Fibroblast of skin of back (primary cell): ENCODE data around the gene GAGE10.
A peak's percentile ranks its signal among the peaks of the same experiment; 100 is the strongest.
"Not testable (repeated sequence)": the region's sequence is repeated elsewhere in the genome, so short reads cannot be mapped to it uniquely, and the experiment has no call there.

Experiments used
- DNase-seq: peaks from one replicate; pipeline ENCODE4 v3.0.0-alpha.2; 2013

Gene GAGE10

DNA sequence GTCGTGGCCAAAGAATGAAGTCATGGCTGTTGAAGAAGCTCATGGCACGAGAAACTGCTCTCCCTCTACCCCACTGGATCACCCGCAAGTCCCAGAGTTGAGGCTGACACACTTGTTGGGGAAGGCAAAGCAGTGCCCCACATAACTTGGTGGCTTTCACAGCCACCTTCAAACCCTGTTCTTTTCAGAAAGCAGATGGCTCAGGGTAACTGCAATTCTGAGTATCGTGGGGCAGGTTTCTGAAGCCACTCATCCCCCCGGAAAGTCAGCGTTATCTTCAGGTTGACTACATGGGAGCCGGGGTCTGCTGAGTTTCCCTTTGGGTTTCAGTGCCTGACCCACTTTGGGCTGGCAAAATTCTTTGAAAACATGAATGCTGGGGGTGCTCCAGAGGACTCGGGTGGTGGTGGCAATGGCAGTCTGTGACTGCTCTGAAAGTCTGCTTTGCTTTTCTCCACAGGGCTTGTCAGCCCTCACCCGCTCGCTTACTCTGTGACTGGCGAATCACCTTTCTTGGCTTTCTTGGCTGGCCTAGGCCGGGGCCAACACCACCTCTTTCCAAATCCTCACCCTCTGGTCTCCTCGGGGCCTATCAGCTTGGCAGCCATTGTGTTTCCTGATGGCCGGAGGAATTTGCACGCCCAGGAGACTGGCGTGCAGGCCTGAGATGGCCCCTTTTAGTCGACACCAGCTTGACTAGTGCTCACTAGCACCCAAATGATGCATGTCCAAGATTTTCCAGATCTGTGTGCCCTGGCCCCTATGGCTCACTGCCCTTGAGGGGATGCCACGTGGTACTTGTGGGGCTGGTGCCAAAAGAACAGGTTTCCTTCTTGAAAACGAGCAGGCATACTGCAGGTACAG, 26.5 kb upstream of the GAGE10 start:
- DNase-seq, result no peak

DNA sequence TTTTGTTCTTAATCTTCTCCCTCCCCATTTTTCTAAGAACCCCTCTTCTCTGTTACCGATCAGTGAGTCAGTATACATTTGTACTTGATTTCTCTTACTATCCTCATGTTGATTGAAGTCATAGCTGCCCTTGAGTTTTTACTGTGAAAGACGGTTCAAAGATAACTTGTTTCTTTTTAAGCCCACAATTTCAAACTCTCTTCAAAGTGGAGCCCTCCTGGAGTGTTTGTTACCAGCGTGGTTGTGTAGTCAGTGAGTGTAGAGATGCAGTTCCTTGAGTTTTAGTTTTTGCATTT, 26.0 kb upstream of the GAGE10 start:
- DNase-seq, result no peak

DNA sequence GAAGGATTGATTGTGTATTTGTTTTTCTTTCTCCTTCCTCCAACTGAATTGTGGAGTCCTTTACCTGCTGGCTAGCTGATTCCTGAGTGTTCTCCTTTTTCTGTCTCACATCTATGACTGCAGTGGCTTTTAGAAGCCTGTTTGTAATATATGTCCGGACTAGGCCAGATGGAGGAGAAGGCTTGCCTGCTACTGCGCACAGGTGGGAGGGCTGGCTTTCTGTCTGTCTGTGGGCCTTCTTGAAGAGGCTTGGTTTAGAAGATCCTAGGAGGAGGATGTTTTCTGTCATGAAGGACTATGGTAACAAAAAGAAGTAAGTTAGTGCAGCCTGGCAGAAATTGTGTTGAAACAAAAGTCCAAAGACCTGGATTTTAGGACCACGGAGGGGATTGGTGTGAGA, 25.4 kb upstream of the GAGE10 start:
- DNase-seq, result no peak

- DNase-seq, result peak; percentile 15
Measured at GRCh38 chrX:49282647-49283011, 20.8 kb upstream of the GAGE10 start.

- no peak for DNase-seq
Measured at GRCh38 chrX:49284212-49284611, 19.2 kb upstream of the GAGE10 start.

DNA sequence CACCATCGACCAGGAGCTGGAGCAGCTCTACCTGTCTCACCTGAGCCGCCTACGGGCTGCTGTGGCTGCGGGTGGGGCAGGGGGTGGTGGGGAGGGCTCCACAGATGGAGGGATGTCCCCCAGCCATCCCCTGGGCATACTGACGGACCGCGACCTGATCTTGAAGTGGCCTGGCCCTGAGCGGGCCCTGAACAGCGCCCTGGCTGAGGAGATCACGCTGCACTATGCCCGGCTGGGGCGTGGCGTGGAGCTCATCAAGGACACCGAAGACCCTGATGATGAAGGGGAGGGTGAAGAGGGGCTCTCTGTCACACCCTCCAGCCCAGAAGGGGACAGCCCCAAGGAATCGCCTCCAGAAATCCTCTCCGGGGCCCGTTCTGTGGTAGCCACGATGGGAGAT, 17.3 kb upstream of the GAGE10 start:
- DNase-seq, result no peak

- DNase-seq, result no peak
Measured at GRCh38 chrX:49286581-49286980, 16.9 kb upstream of the GAGE10 start.

DNA sequence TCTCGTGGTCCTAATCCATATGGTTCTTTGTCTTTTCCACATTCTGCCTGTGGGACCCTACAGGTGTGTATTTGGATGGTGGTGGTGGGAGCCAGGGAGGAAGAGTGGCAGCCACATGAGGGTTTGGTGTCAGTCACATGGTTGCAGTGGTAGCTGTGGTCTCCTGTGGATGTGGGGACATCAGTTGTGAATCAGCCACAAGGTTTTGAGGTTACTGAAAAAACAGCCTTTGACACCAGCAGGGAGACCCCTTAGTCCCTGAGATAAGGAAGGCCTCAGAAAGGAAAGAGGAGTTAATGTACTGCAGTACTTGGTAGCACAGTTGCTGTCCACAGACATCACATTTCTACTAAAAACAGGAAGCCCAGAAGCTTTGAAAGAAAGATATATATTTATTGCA, 15.8 kb upstream of the GAGE10 start:
- no peak for DNase-seq

DNA sequence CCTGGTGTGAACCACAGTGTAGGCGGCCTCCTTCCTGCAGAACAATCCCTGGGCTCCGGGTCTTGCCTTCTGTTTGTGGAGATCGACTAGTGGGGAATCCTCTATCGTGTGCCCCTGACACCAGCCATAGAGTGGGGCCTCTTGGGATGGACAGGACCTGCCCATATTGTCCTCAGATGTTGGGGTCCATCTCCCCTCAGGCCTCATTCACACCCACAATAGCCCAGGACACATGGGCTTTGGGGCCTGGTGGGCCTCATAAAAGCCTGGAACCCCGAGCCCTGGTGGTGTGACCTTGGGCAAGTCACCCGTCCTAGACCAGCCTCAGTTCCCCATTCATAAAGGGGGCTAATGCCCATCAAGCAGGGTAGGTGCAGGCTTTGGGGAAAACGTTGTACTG, 13.2 kb upstream of the GAGE10 start:
- no peak for DNase-seq

DNA sequence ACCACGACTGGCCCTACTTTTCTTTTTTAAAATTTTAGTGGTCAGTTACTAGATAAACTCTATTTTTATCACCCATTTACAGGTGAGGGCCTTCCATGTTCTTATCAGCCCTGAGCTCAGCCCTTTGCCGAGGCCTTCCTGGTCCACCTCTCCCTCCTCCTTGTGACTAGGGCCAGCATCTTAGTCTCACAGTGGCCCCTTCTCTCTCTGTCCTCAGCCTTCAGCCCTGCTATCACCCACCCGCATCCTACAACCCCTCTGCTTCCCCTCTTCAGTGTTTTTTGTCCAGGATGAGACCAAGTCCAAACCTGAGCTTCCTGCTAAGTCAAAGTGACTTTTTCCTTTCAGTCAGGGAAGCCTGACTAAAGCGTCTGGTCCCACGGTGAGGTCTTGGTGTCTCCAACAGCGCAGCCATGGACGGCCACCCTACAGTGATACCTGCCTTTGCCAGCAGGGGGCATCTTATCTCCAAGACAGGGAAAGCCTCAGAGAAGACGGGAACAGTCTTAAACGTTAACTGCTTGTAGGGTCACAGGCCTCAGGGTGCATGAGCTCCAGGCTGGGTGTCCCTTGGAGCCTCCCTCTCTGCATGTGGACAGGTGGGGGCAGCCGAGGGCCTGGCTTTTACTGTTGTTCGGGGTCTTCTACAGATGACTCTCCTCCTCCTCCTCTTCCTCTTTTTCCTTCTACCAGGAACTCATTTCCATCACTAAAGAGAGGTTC, 11.7 kb upstream of the GAGE10 start:
- DNase-seq, result peak; percentile 42

- no peak for DNase-seq
Measured at GRCh38 chrX:49292400-49293362, 10.8 kb upstream of the GAGE10 start.

DNA sequence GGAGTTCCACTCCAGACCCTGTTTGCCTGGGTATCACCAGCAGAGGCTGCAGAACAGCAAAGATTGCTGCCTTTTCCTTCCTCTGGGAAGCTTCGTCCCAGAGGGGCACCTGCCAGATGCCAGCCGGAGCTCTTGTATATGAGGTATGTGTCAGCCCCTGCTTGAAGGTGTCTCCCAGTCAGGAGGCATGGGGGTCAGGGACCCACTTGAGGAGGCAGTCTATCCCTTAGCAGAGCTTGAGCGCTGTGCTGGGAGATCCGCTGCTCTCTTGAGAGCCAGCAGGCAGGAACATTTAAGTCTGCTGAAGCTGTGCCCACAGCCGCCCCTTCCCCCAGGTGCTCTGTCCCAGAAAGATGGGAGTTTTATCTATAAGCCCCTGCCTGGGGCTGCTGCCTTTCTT, 4.2 kb upstream of the GAGE10 start:
- DNase-seq, result not testable (repeated sequence)

DNA sequence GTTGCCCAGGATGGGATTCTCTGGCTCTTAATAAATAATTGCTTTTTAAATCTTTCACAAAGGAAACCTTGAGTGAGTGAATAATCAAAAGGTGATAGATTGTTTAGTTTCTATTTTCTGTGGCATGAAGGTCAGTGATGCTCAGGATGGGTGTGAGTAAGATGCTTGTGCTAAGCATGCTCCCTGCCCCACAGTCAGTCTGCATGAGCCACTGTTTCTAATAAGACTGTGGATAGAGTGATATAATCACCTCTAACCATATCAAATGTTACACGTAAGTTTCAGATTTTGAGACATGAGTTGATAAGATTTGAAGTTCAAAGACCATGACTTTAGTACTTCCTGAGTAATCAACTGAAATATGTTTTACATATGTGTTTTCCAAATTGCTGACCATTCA, 2.7 kb upstream of the GAGE10 start:
- DNase-seq, result no peak

GRCh38 chrX:49307775-49308174, 4.3 kb downstream of the GAGE10 start:
- not testable (repeated sequence) for DNase-seq

- DNase-seq, result peak; percentile 6
Measured at GRCh38 chrX:49308604-49309269, 5.3 kb downstream of the GAGE10 start.

GRCh38 chrX:49309401-49309981, 6.0 kb downstream of the GAGE10 start:
- peak; percentile 20 for DNase-seq

- no peak for DNase-seq
Measured at GRCh38 chrX:49310371-49310770, 6.9 kb downstream of the GAGE10 start.

GRCh38 chrX:49312176-49312575, 8.7 kb downstream of the GAGE10 start:
- no peak for DNase-seq

- DNase-seq, result no peak
Measured at GRCh38 chrX:49316085-49316484, 12.6 kb downstream of the GAGE10 start.

DNA sequence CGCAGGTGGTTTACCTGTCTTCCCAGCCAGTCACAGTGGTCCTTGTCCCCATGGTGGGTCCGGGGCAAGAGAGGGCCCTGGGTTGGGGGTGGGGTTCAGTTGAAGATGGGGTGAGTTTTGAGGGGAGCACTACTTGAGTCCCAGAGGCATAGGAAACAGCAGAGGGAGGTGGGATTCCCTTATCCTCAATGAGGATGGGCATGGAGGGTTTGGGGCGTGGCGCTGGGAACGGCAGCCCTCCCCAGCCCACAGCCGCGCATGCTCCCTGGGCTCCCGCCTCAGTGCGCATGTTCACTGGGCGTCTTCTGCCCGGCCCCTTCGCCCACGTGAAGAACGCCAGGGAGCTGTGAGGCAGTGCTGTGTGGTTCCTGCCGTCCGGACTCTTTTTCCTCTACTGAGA, 18.3 kb downstream of the GAGE10 start, which contains the start of gene GAGE12J:
Gene GAGE12J (plus strand): TSS at position 301 of the 400 bp plus-strand sequence. CDS start 1,157 bp downstream, outside the sequence.
- not testable (repeated sequence) for DNase-seq

GRCh38 chrX:49322266-49322665, 18.8 kb downstream of the GAGE10 start:
- not testable (repeated sequence) for DNase-seq

DNA sequence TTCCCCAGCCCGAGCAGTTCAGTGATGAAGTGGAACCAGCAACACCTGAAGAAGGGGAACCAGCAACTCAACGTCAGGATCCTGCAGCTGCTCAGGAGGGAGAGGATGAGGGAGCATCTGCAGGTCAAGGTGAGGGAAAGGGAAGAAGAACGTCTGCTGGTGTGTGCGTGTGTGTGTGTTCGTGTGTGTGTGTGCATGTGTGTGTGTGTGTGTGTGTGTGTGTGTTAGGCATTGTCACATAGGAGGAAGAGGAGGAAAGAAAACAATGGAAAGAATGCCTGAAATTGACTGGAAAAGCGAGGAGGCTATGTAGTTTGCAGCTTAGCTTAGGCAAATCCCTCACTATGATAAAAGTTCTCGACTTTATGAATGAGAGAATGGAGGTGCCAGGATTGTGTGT, 20.3 kb downstream of the GAGE10 start:
- DNase-seq, result not testable (repeated sequence)
